Measurements from ENCODE around the gene RNF208. TPM values are rescaled to one million over a fixed set of nuclear protein-coding genes. Genes with fewer than 3 reads are reported as not detected.

RNF208 gene
- total RNA-seq, 4 donors from 2014 or later: 1.1 to 6.5 (median 1.5) TPM

GRCh38 chr9:137194909-137195308, 27.1 kb downstream of the RNF208 start:
- no peak for ATAC-seq
- DNase-seq: no peak
- Histone ChIP-seq H3K9me3 (no peaks in the 10 kb centered on the region), H3K4me1 (peaks cover 31 to 48% of the 10 kb centered on the region in 2 donors), H3K27ac (no peak overlapping the region), H3K27me3 (no peaks in the 10 kb centered on the region), H3K36me3 (peaks cover 0 to 20% of the 10 kb centered on the region in 2 donors), H3K4me3 (no peak overlapping the region)
- TF ChIP-seq CTCF (IDR thresholded peaks at IDR 0.05 in 4 of 5, conservative IDR thresholded peaks at IDR 0.05 in 1 of 5) (no peak), POLR2A (IDR thresholded peaks at IDR 0.05) (no peak)
- in situ Hi-C loops (cut with MboI; ENCODE audit: low sequenced_read_pairs in 4 of 4): no loop called here
- intact Hi-C loops (cut with DNase I; ENCODE audit: low total_unique reads): no loop called here

GRCh38 chr9:137194388-137194787, 27.7 kb downstream of the RNF208 start:
- Histone ChIP-seq H3K27me3 (no peaks in the 10 kb centered on the region), H3K9me3 (no peaks in the 10 kb centered on the region), H3K27ac (no peak overlapping the region), H3K4me3 (no peak overlapping the region), H3K36me3 (peaks cover 0 to 22% of the 10 kb centered on the region in 2 donors), H3K4me1 (peaks cover 32 to 48% of the 10 kb centered on the region in 2 donors)
- in situ Hi-C loops (cut with MboI; ENCODE audit: low sequenced_read_pairs in 4 of 4): no loop called here
- ATAC-seq: no peak
- no peak for DNase-seq
- intact Hi-C loops (cut with DNase I; ENCODE audit: low total_unique reads): no loop called here
- TF ChIP-seq POLR2A (IDR thresholded peaks at IDR 0.05) (no peak), CTCF (IDR thresholded peaks at IDR 0.05 in 4 of 5, conservative IDR thresholded peaks at IDR 0.05 in 1 of 5) (no peak)

GRCh38 chr9:137193771-137194170, 28.3 kb downstream of the RNF208 start:
- H3K27me3 ChIP-seq: no peaks in the 10 kb centered on the region
- TF ChIP-seq POLR2A (IDR thresholded peaks at IDR 0.05) (no peak), CTCF (IDR thresholded peaks at IDR 0.05 in 4 of 5, conservative IDR thresholded peaks at IDR 0.05 in 1 of 5) (no peak)
- DNase-seq (no peak), ATAC-seq (no peak)
- H3K27ac ChIP-seq: no peak overlapping the region
- peaks cover 28 to 45% of the 10 kb centered on the region in 2 donors for H3K4me1 ChIP-seq
- in situ Hi-C loops (cut with MboI; ENCODE audit: low sequenced_read_pairs in 4 of 4) (no loop called here), intact Hi-C loops (cut with DNase I; ENCODE audit: low total_unique reads) (no loop called here)
- H3K36me3 ChIP-seq: peaks cover 0 to 22% of the 10 kb centered on the region in 2 donors
- no peaks in the 10 kb centered on the region for H3K9me3 ChIP-seq
- H3K4me3 ChIP-seq: no peak overlapping the region

- in situ Hi-C loops (cut with MboI; ENCODE audit: low sequenced_read_pairs in 4 of 4): no loop called here
- ATAC-seq: no peak
- Histone ChIP-seq H3K4me1 (peaks cover 21 to 40% of the 10 kb centered on the region in 2 donors), H3K27ac (no peak overlapping the region), H3K36me3 (peaks cover 0 to 22% of the 10 kb centered on the region in 2 donors), H3K27me3 (no peaks in the 10 kb centered on the region), H3K4me3 (no peak overlapping the region), H3K9me3 (no peaks in the 10 kb centered on the region)
- DNase-seq: no peak
- intact Hi-C loops (cut with DNase I; ENCODE audit: low total_unique reads): no loop called here
- no peak for TF ChIP-seq CTCF (IDR thresholded peaks at IDR 0.05 in 4 of 5, conservative IDR thresholded peaks at IDR 0.05 in 1 of 5)
- no peak for TF ChIP-seq POLR2A (IDR thresholded peaks at IDR 0.05)
Observed at GRCh38 chr9:137192859-137193258, 29.2 kb downstream of the RNF208 start.

- in situ Hi-C loops (cut with MboI; ENCODE audit: low sequenced_read_pairs in 4 of 4): no loop called here
- H3K9me3 ChIP-seq: no peaks in the 10 kb centered on the region
- no peak for DNase-seq
- peaks cover 25 to 40% of the 10 kb centered on the region in 2 donors for H3K4me1 ChIP-seq
- intact Hi-C loops (cut with DNase I; ENCODE audit: low total_unique reads): no loop called here
- H3K36me3 ChIP-seq: peaks cover 0 to 22% of the 10 kb centered on the region in 2 donors
- no peaks in the 10 kb centered on the region for H3K27me3 ChIP-seq
- no peak overlapping the region for H3K4me3 ChIP-seq
- TF ChIP-seq POLR2A (IDR thresholded peaks at IDR 0.05) (no peak), CTCF (IDR thresholded peaks at IDR 0.05 in 4 of 5, conservative IDR thresholded peaks at IDR 0.05 in 1 of 5) (no peak)
- ATAC-seq: no peak
- H3K27ac ChIP-seq: no peak overlapping the region
Observed at GRCh38 chr9:137192448-137192780, 29.6 kb downstream of the RNF208 start.

Measured in gastrocnemius medialis (tissue), 4 donors.